HepG2 (cell line): ENCODE measurements around the gene PATL1. TPM values are rescaled to one million over a fixed set of nuclear protein-coding genes. Genes with fewer than 3 reads are reported as not detected.

Experiments
- THAP11 ChIP-seq: IDR thresholded peaks from 2 replicates; pipeline ENCODE4 v1.6.1; 2016; ENCODE audit warnings: missing biosample characterization, missing genetic modification reagents
- ZNF234 ChIP-seq: sonication (generic); formaldehyde crosslinking; conservative IDR thresholded peaks from 2 replicates; pipeline ENCODE4 v1.5.1; 2020; ENCODE audit warnings: mild to moderate bottlenecking, missing genetic modification reagents
- polyA plus RNA-seq, 8 experiments: library from polyadenylated mRNA; depleted of rRNA in 3 of 8; stranded (reverse) in 7 of 8; unstranded in 1 of 8; fragments of >200 nt; fragmentation: Illumina TruSeq in 4 of 8; extraction: Trizol in 4 of 8; gene quantifications; 2 replicates each; pipeline versions ENCODE4 v1.2.1 to v1.2.3, GENCODE V29; 2011 to 2016; ENCODE audit warnings: low read depth in 4 of 8, missing spikeins in 1 of 8, mixed read lengths in 1 of 8; ENCODE audit not compliant: insufficient read depth in 1 of 8
- total RNA-seq, 5 experiments: library from RNA; depleted of rRNA; stranded (reverse); fragments of >200 nt; fragmentation: Illumina TruSeq; extraction: Trizol; gene quantifications; 2 replicates each; pipeline ENCODE4 v1.2.3, GENCODE V29; 2016; ENCODE audit warnings: low read depth in 1 of 5
- TF ChIP-seq, protein P1 (sequence below): sonication (generic); formaldehyde crosslinking; IDR thresholded peaks from one replicate; pipeline ENCODE4 v1.5.1; 2020; ENCODE audit warnings: mild to moderate bottlenecking, missing genetic modification reagents; ENCODE audit errors: not compliant biosample characterization
- TF ChIP-seq, protein P2 (sequence below), 2 experiments: fragments of 450-650 bp in 1 of 2; sonication (generic) in 1 of 2; formaldehyde crosslinking in 1 of 2; IDR thresholded peaks; 2 replicates each; pipeline versions ENCODE4 v1.6.1 to v1.8.0; 2016 to 2022; ENCODE audit warnings: antibody characterized with exemption in 1 of 2, mild to moderate bottlenecking in 1 of 2, missing genetic modification reagents in 1 of 2
- TF ChIP-seq, protein P3 (sequence below): sonication (generic); formaldehyde crosslinking; IDR thresholded peaks from 2 replicates; pipeline ENCODE4 v1.8.1; 2022; ENCODE audit warnings: low read depth, mild to moderate bottlenecking, missing genetic modification reagents

PATL1 gene
- total and polyA plus RNA-seq, 2 of the 13 experiments (the other 11 are each of a cell fraction or from before 2014, with no cell fraction given) = 12.9 to 26.8 TPM

DNA sequence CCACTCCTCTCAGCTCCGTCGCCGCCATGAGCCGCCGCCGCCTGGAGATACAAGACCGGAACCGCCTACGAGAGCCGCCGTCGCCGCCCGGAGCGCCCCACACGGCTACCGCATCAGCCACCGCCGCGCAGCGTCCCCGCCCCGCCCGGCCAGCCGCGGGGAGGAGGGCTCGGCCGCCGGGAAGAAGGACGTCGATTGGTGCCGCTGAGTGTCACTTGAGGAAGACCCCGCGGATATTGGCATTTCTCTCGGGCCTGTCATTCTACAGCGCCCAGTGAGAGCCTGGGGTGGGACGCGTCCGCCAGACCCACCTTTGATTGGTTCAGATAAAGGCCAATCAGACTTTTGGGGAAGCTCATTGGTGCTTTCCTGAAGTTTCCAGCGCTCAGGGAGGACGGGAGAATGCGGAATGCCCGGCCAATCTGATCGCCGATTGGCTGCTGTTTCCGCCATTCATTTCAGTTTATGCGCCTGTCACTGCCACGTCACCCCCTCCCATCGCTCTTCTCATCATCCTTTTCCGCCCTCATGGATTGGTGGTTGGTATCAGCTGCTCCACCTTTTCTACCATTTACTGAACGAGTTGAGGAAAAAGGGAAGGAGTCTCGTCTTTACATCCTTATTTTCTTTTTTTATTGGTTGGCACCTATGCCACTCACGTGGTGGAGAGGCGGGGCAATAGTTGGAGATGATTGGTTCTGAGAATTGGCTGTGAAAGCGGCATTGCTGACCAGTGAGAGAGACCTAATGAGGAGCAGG, 53.0 kb downstream of the PATL1 start, which contains the start of gene OSBP (continued):
- TF ChIP-seq, protein P1, sequence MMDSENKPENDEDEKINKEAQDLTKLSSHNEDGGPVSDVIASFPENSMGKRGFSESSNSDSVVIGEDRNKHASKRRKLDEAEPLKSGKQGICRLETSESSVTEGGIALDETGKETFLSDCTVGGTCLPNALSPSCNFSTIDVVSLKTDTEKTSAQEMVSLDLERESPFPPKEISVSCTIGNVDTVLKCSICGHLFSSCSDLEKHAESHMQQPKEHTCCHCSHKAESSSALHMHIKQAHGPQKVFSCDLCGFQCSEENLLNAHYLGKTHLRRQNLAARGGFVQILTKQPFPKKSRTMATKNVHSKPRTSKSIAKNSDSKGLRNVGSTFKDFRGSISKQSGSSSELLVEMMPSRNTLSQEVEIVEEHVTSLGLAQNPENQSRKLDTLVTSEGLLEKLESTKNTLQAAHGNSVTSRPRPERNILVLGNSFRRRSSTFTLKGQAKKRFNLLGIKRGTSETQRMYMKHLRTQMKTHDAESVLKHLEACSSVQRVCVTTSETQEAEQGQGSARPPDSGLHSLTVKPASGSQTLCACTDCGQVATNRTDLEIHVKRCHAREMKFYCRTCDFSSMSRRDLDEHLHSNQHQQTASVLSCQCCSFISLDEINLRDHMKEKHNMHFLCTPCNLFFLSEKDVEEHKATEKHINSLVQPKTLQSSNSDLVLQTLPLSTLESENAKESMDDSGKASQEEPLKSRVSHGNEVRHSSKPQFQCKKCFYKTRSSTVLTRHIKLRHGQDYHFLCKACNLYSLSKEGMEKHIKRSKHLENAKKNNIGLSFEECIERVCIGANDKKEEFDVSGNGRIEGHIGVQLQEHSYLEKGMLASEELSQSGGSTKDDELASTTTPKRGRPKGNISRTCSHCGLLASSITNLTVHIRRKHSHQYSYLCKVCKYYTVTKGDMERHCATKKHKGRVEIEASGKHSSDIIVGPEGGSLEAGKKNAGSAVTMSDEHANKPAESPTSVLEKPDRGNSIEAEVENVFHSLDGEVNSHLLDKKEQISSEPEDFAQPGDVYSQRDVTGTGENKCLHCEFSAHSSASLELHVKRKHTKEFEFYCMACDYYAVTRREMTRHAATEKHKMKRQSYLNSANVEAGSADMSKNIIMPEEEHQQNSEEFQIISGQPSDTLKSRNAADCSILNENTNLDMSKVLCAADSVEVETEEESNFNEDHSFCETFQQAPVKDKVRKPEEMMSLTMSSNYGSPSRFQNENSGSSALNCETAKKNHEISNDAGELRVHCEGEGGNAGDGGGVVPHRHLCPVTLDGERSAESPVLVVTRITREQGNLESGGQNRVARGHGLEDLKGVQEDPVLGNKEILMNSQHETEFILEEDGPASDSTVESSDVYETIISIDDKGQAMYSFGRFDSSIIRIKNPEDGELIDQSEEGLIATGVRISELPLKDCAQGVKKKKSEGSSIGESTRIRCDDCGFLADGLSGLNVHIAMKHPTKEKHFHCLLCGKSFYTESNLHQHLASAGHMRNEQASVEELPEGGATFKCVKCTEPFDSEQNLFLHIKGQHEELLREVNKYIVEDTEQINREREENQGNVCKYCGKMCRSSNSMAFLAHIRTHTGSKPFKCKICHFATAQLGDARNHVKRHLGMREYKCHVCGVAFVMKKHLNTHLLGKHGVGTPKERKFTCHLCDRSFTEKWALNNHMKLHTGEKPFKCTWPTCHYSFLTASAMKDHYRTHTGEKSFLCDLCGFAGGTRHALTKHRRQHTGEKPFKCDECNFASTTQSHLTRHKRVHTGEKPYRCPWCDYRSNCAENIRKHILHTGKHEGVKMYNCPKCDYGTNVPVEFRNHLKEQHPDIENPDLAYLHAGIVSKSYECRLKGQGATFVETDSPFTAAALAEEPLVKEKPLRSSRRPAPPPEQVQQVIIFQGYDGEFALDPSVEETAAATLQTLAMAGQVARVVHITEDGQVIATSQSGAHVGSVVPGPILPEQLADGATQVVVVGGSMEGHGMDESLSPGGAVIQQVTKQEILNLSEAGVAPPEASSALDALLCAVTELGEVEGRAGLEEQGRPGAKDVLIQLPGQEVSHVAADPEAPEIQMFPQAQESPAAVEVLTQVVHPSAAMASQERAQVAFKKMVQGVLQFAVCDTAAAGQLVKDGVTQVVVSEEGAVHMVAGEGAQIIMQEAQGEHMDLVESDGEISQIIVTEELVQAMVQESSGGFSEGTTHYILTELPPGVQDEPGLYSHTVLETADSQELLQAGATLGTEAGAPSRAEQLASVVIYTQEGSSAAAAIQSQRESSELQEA (CRISPR knock-in tag) = no peak
- no peak for TF ChIP-seq ZNF234
- peak; percentile 85 for TF ChIP-seq THAP11
- TF ChIP-seq, protein P2, sequence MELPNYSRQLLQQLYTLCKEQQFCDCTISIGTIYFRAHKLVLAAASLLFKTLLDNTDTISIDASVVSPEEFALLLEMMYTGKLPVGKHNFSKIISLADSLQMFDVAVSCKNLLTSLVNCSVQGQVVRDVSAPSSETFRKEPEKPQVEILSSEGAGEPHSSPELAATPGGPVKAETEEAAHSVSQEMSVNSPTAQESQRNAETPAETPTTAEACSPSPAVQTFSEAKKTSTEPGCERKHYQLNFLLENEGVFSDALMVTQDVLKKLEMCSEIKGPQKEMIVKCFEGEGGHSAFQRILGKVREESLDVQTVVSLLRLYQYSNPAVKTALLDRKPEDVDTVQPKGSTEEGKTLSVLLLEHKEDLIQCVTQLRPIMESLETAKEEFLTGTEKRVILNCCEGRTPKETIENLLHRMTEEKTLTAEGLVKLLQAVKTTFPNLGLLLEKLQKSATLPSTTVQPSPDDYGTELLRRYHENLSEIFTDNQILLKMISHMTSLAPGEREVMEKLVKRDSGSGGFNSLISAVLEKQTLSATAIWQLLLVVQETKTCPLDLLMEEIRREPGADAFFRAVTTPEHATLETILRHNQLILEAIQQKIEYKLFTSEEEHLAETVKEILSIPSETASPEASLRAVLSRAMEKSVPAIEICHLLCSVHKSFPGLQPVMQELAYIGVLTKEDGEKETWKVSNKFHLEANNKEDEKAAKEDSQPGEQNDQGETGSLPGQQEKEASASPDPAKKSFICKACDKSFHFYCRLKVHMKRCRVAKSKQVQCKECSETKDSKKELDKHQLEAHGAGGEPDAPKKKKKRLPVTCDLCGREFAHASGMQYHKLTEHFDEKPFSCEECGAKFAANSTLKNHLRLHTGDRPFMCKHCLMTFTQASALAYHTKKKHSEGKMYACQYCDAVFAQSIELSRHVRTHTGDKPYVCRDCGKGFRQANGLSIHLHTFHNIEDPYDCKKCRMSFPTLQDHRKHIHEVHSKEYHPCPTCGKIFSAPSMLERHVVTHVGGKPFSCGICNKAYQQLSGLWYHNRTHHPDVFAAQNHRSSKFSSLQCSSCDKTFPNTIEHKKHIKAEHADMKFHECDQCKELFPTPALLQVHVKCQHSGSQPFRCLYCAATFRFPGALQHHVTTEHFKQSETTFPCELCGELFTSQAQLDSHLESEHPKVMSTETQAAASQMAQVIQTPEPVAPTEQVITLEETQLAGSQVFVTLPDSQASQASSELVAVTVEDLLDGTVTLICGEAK (IDR thresholded peaks at IDR 0.05) = no peak
- TF ChIP-seq, protein P2 (CRISPR knock-in tag; IDR thresholded peaks at IDR 0.05) = no peak
- TF ChIP-seq, protein P3, sequence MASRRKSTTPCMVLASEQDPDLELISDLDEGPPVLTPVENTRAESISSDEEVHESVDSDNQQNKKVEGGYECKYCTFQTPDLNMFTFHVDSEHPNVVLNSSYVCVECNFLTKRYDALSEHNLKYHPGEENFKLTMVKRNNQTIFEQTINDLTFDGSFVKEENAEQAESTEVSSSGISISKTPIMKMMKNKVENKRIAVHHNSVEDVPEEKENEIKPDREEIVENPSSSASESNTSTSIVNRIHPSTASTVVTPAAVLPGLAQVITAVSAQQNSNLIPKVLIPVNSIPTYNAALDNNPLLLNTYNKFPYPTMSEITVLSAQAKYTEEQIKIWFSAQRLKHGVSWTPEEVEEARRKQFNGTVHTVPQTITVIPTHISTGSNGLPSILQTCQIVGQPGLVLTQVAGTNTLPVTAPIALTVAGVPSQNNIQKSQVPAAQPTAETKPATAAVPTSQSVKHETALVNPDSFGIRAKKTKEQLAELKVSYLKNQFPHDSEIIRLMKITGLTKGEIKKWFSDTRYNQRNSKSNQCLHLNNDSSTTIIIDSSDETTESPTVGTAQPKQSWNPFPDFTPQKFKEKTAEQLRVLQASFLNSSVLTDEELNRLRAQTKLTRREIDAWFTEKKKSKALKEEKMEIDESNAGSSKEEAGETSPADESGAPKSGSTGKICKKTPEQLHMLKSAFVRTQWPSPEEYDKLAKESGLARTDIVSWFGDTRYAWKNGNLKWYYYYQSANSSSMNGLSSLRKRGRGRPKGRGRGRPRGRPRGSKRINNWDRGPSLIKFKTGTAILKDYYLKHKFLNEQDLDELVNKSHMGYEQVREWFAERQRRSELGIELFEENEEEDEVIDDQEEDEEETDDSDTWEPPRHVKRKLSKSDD = no peak
